IPS DF 6.9 (cell line): ENCODE results near the gene UNK.
"Not testable (repeated sequence)": the region's sequence is repeated elsewhere in the genome, so short reads cannot be mapped to it uniquely, and the experiment has no call there.

ENCODE experiments used
- DNase-seq: peaks from one replicate; pipeline ENCODE4 v3.0.0-alpha.2; 2013; ENCODE audit warnings: low read depth, low spot score
- H3K27ac ChIP-seq: one replicate; pipeline ENCODE4 v1.5.1; 2013; ENCODE audit warnings: low read length, control low read depth
- H3K27me3 ChIP-seq: 2 replicates; pipeline ENCODE4 v1.6.1; 2013; ENCODE audit warnings: mild to moderate bottlenecking, low read length; ENCODE audit not compliant: control insufficient read depth, insufficient read depth
- H3K36me3 ChIP-seq: 2 replicates; pipeline ENCODE4 v1.6.1; 2013; ENCODE audit warnings: low read length; ENCODE audit not compliant: control insufficient read depth, insufficient read depth
- H3K4me1 ChIP-seq: 2 replicates; pipeline ENCODE4 v1.6.1; 2013; ENCODE audit warnings: low read length; ENCODE audit not compliant: control insufficient read depth, insufficient read depth
- H3K4me3 ChIP-seq: 2 replicates; pipeline ENCODE4 v1.5.1; 2013; ENCODE audit warnings: mild to moderate bottlenecking, low read length
- H3K9me3 ChIP-seq: 2 replicates; pipeline ENCODE4 v1.6.1; 2013; ENCODE audit warnings: low read length, inconsistent platforms; ENCODE audit not compliant: control insufficient read depth, insufficient read depth
- WGBS: extraction: QIAGEN DNeasy Blood & Tissue Kit; methylation state at CpG from one replicate; pipeline ENCODE4 v1.1.7; 2013; ENCODE audit warnings: mixed read lengths, missing lambda C conversion rate; ENCODE audit not compliant: insufficient read length, insufficient coverage; 5-methylcytosine and 5-hydroxymethylcytosine counted together

The UNK gene

GRCh38 chr17:75868730-75869281 lies 84.2 kb downstream of the UNK start:
- H3K27ac ChIP-seq, H3K36me3 ChIP-seq, H3K4me3 ChIP-seq, DNase-seq, H3K4me1 ChIP-seq, H3K9me3 ChIP-seq, H3K27me3 ChIP-seq: not testable (repeated sequence)
- WGBS, result no CpG with 5 or more reads among the region's 12 CpGs

GRCh38 chr17:75869282-75870141 lies 84.9 kb downstream of the UNK start:
- H3K27me3 ChIP-seq, result no peaks in the 10 kb centered on the region
- no CpG with 5 or more reads among the region's 23 CpGs for WGBS
- peaks cover 2% of the 10 kb centered on the region for H3K4me1 ChIP-seq
- no peaks in the 10 kb centered on the region for H3K9me3 ChIP-seq
- H3K4me3 ChIP-seq, result no peak overlapping the region
- H3K27ac ChIP-seq, result no peak overlapping the region
- DNase-seq, result no peak
- H3K36me3 ChIP-seq, result no peaks in the 10 kb centered on the region

GRCh38 chr17:75870228-75870627 lies 85.6 kb downstream of the UNK start:
- not testable (repeated sequence) for H3K4me3 ChIP-seq
- no CpG with 5 or more reads among the region's 10 CpGs for WGBS

GRCh38 chr17:75872434-75873351 lies 88.1 kb downstream of the UNK start:
- Histone ChIP-seq H3K36me3 (no peaks in the 10 kb centered on the region), H3K4me1 (peaks cover 6% of the 10 kb centered on the region; the same call in 1 of the 2 replicates), H3K9me3 (no peaks in the 10 kb centered on the region), H3K27me3 (peaks cover 2% of the 10 kb centered on the region; the same call in 1 of the 2 replicates), H3K27ac (no peak overlapping the region), H3K4me3 (no peak overlapping the region)
- no peak for DNase-seq
- WGBS, result no CpG with 5 or more reads among the region's 13 CpGs

More at GRCh38 chr17:75870228-75870627, 85.6 kb downstream of the UNK start:
- DNase-seq, H3K36me3 ChIP-seq, H3K9me3 ChIP-seq, H3K27ac ChIP-seq, H3K4me1 ChIP-seq, H3K27me3 ChIP-seq: not testable (repeated sequence)

GRCh38 chr17:75873587-75874322 lies 89.1 kb downstream of the UNK start:
- WGBS, result no CpG with 5 or more reads among the region's 11 CpGs
- H3K4me3 ChIP-seq, result no peak overlapping the region
- no peak overlapping the region for H3K27ac ChIP-seq
- no peaks in the 10 kb centered on the region for H3K9me3 ChIP-seq
- H3K27me3 ChIP-seq, result peaks cover 2% of the 10 kb centered on the region; the same call in 1 of the 2 replicates
- H3K36me3 ChIP-seq, result no peaks in the 10 kb centered on the region
- peaks cover 7% of the 10 kb centered on the region; the same call in 1 of the 2 replicates for H3K4me1 ChIP-seq
- DNase-seq, result no peak

- Histone ChIP-seq H3K27me3 (peaks cover 2% of the 10 kb centered on the region; the same call in 1 of the 2 replicates), H3K4me3 (no peak overlapping the region), H3K4me1 (peaks cover 7% of the 10 kb centered on the region; the same call in 1 of the 2 replicates), H3K9me3 (no peaks in the 10 kb centered on the region), H3K36me3 (no peaks in the 10 kb centered on the region), H3K27ac (no peak overlapping the region)
- WGBS, result no CpG with 5 or more reads among the region's 38 CpGs
- DNase-seq, result no peak
Observed at GRCh38 chr17:75874323-75875181, 89.9 kb downstream of the UNK start.
